ENCODE results near the gene CAPN8.
"Not testable (repeated sequence)": the region's sequence is repeated elsewhere in the genome, so short reads cannot be mapped to it uniquely, and the experiment has no call there.

CAPN8 gene

GRCh38 chr1:223521150-223521549 lies 144.4 kb downstream of the CAPN8 start:
- ChIA-PET POLR2A (no interaction called here), CTCF (interaction anchor here (1.4 kb wide), 1 partner anchor 8 kb away, joined by 3 read pairs; no protein-coding TSS in a partner anchor)
- DNase-seq = no peak
- Histone ChIP-seq H3K4me1 (ENCODE audit: control extremely low read depth in 1 of 4, control insufficient read depth in 4 of 4, insufficient read depth in 4 of 4, low read length in 3 of 4) (no peaks in the 10 kb centered on the region), H3K36me3 (ENCODE audit: control insufficient read depth in 4 of 4, insufficient read depth in 4 of 4, low read length in 3 of 4) (no peaks in the 10 kb centered on the region), H3K27me3 (replicated peaks in 2 of 5; ENCODE audit: control insufficient read depth in 4 of 5, insufficient read depth in 5 of 5, low read length in 4 of 5) (peaks cover 0 to 2% (median under 1%) of the 10 kb centered on the region in 5 experiments), H3K4me3 (ENCODE audit: control insufficient read depth in 1 of 7, extremely low read depth in 1 of 7, insufficient read depth in 4 of 7, low read depth in 2 of 7, low read length in 6 of 7) (no peak overlapping the region), H3K9me3 (ENCODE audit: control extremely low read depth in 1 of 5, control insufficient read depth in 4 of 5, insufficient read depth in 2 of 5, low read depth in 1 of 5, low read length in 4 of 5) (no peaks in the 10 kb centered on the region), H3K27ac (ENCODE audit: insufficient read depth in 1 of 2, low read depth in 1 of 2, low read length in 2 of 2, poor library complexity in 1 of 2, severe bottlenecking in 2 of 2) (no peak overlapping the region)
- WGBS (ENCODE audit: insufficient coverage) = 100% methylated on average over 1 of the region's 2 CpGs

GRCh38 chr1:223520200-223520599 lies 145.3 kb downstream of the CAPN8 start:
- Histone ChIP-seq H3K4me1 (ENCODE audit: control extremely low read depth in 1 of 4, control insufficient read depth in 4 of 4, insufficient read depth in 4 of 4, low read length in 3 of 4) (no peaks in the 10 kb centered on the region), H3K4me3 (ENCODE audit: control insufficient read depth in 1 of 7, extremely low read depth in 1 of 7, insufficient read depth in 4 of 7, low read depth in 2 of 7, low read length in 6 of 7) (no peak overlapping the region), H3K9me3 (ENCODE audit: control extremely low read depth in 1 of 5, control insufficient read depth in 4 of 5, insufficient read depth in 2 of 5, low read depth in 1 of 5, low read length in 4 of 5) (no peaks in the 10 kb centered on the region), H3K27me3 (replicated peaks in 2 of 5; ENCODE audit: control insufficient read depth in 4 of 5, insufficient read depth in 5 of 5, low read length in 4 of 5) (peaks cover 0 to 3% (median 0%) of the 10 kb centered on the region in 5 experiments), H3K27ac (ENCODE audit: insufficient read depth in 1 of 2, low read depth in 1 of 2, low read length in 2 of 2, poor library complexity in 1 of 2, severe bottlenecking in 2 of 2) (no peak overlapping the region), H3K36me3 (ENCODE audit: control insufficient read depth in 4 of 4, insufficient read depth in 4 of 4, low read length in 3 of 4) (no peaks in the 10 kb centered on the region)
- no peak for DNase-seq
- no CpG with 5 or more reads among the region's 4 CpGs for WGBS (ENCODE audit: insufficient coverage)
- ChIA-PET POLR2A (no interaction called here), CTCF (interaction anchor here (1.4 kb wide), 1 partner anchor 9 kb away, joined by 3 read pairs; no protein-coding TSS in a partner anchor)

- WGBS (ENCODE audit: insufficient coverage) = no CpG with 5 or more reads among the region's 2 CpGs
- POLR2A ChIA-PET = no interaction called here
- DNase-seq = no peak
- Histone ChIP-seq H3K4me1 (ENCODE audit: control extremely low read depth in 1 of 4, control insufficient read depth in 4 of 4, insufficient read depth in 4 of 4, low read length in 3 of 4) (no peaks in the 10 kb centered on the region), H3K27me3 (replicated peaks in 2 of 5; ENCODE audit: control insufficient read depth in 4 of 5, insufficient read depth in 5 of 5, low read length in 4 of 5) (peaks cover 0 to 3% (median 0%) of the 10 kb centered on the region in 5 experiments), H3K4me3 (ENCODE audit: control insufficient read depth in 1 of 7, extremely low read depth in 1 of 7, insufficient read depth in 4 of 7, low read depth in 2 of 7, low read length in 6 of 7) (no peak overlapping the region), H3K9me3 (ENCODE audit: control extremely low read depth in 1 of 5, control insufficient read depth in 4 of 5, insufficient read depth in 2 of 5, low read depth in 1 of 5, low read length in 4 of 5) (no peaks in the 10 kb centered on the region), H3K27ac (ENCODE audit: insufficient read depth in 1 of 2, low read depth in 1 of 2, low read length in 2 of 2, poor library complexity in 1 of 2, severe bottlenecking in 2 of 2) (no peak overlapping the region), H3K36me3 (ENCODE audit: control insufficient read depth in 4 of 4, insufficient read depth in 4 of 4, low read length in 3 of 4) (no peaks in the 10 kb centered on the region)
- CTCF ChIA-PET = no interaction called here
Observed at GRCh38 chr1:223519116-223519515, 146.4 kb downstream of the CAPN8 start.

GRCh38 chr1:223518553-223518952 lies 146.9 kb downstream of the CAPN8 start:
- H3K4me3 ChIP-seq (ENCODE audit: control insufficient read depth in 1 of 7, extremely low read depth in 1 of 7, insufficient read depth in 4 of 7, low read depth in 2 of 7, low read length in 6 of 7); DNase-seq; H3K36me3 ChIP-seq (ENCODE audit: control insufficient read depth in 4 of 4, insufficient read depth in 4 of 4, low read length in 3 of 4); H3K27me3 ChIP-seq (replicated peaks in 2 of 5; ENCODE audit: control insufficient read depth in 4 of 5, insufficient read depth in 5 of 5, low read length in 4 of 5); H3K27ac ChIP-seq (ENCODE audit: insufficient read depth in 1 of 2, low read depth in 1 of 2, low read length in 2 of 2, poor library complexity in 1 of 2, severe bottlenecking in 2 of 2); H3K4me1 ChIP-seq (ENCODE audit: control extremely low read depth in 1 of 4, control insufficient read depth in 4 of 4, insufficient read depth in 4 of 4, low read length in 3 of 4); H3K9me3 ChIP-seq (ENCODE audit: control extremely low read depth in 1 of 5, control insufficient read depth in 4 of 5, insufficient read depth in 2 of 5, low read depth in 1 of 5, low read length in 4 of 5); POLR2A ChIA-PET; CTCF ChIA-PET: not testable (repeated sequence)
- WGBS (ENCODE audit: insufficient coverage) = no CpG with 5 or more reads among the region's 1 CpG

- CTCF ChIA-PET = no interaction called here
Observed at GRCh38 chr1:223515926-223516325, 149.6 kb downstream of the CAPN8 start.

GRCh38 chr1:223515421-223515820 lies 150.1 kb downstream of the CAPN8 start:
- H3K27me3 ChIP-seq (replicated peaks in 2 of 5; ENCODE audit: control insufficient read depth in 4 of 5, insufficient read depth in 5 of 5, low read length in 4 of 5) = peaks cover 0 to 3% (median 0%) of the 10 kb centered on the region in 5 experiments
- 77% methylated on average over 4 of the region's 5 CpGs for WGBS (ENCODE audit: insufficient coverage)
- ChIA-PET POLR2A (no interaction called here), CTCF (no interaction called here)
- peaks cover 0 to 7% (median 0%) of the 10 kb centered on the region in 5 experiments for H3K9me3 ChIP-seq (ENCODE audit: control extremely low read depth in 1 of 5, control insufficient read depth in 4 of 5, insufficient read depth in 2 of 5, low read depth in 1 of 5, low read length in 4 of 5)
- no peak overlapping the region for H3K27ac ChIP-seq (ENCODE audit: insufficient read depth in 1 of 2, low read depth in 1 of 2, low read length in 2 of 2, poor library complexity in 1 of 2, severe bottlenecking in 2 of 2)
- H3K4me3 ChIP-seq (ENCODE audit: control insufficient read depth in 1 of 7, extremely low read depth in 1 of 7, insufficient read depth in 4 of 7, low read depth in 2 of 7, low read length in 6 of 7) = no peak overlapping the region
- H3K4me1 ChIP-seq (ENCODE audit: control extremely low read depth in 1 of 4, control insufficient read depth in 4 of 4, insufficient read depth in 4 of 4, low read length in 3 of 4) = no peaks in the 10 kb centered on the region
- no peaks in the 10 kb centered on the region for H3K36me3 ChIP-seq (ENCODE audit: control insufficient read depth in 4 of 4, insufficient read depth in 4 of 4, low read length in 3 of 4)
- no peak for DNase-seq

More at GRCh38 chr1:223515926-223516325, 149.6 kb downstream of the CAPN8 start:
- Histone ChIP-seq H3K36me3 (ENCODE audit: control insufficient read depth in 4 of 4, insufficient read depth in 4 of 4, low read length in 3 of 4) (no peaks in the 10 kb centered on the region), H3K27ac (ENCODE audit: insufficient read depth in 1 of 2, low read depth in 1 of 2, low read length in 2 of 2, poor library complexity in 1 of 2, severe bottlenecking in 2 of 2) (no peak overlapping the region), H3K4me3 (ENCODE audit: control insufficient read depth in 1 of 7, extremely low read depth in 1 of 7, insufficient read depth in 4 of 7, low read depth in 2 of 7, low read length in 6 of 7) (no peak overlapping the region), H3K27me3 (replicated peaks in 2 of 5; ENCODE audit: control insufficient read depth in 4 of 5, insufficient read depth in 5 of 5, low read length in 4 of 5) (peaks cover 0 to 3% (median 0%) of the 10 kb centered on the region in 5 experiments), H3K4me1 (ENCODE audit: control extremely low read depth in 1 of 4, control insufficient read depth in 4 of 4, insufficient read depth in 4 of 4, low read length in 3 of 4) (no peaks in the 10 kb centered on the region), H3K9me3 (ENCODE audit: control extremely low read depth in 1 of 5, control insufficient read depth in 4 of 5, insufficient read depth in 2 of 5, low read depth in 1 of 5, low read length in 4 of 5) (peaks cover 0 to 4% (median 0%) of the 10 kb centered on the region in 5 experiments)
- no peak for DNase-seq
- WGBS (ENCODE audit: insufficient coverage) = 82% methylated on average over 4 of the region's 7 CpGs
- POLR2A ChIA-PET = no interaction called here

GRCh38 chr1:223514644-223515043 lies 150.9 kb downstream of the CAPN8 start:
- no peak for DNase-seq
- ChIA-PET CTCF (no interaction called here), POLR2A (no interaction called here)
- peaks cover 0 to 3% (median 0%) of the 10 kb centered on the region in 5 experiments for H3K27me3 ChIP-seq (replicated peaks in 2 of 5; ENCODE audit: control insufficient read depth in 4 of 5, insufficient read depth in 5 of 5, low read length in 4 of 5)
- no peaks in the 10 kb centered on the region for H3K36me3 ChIP-seq (ENCODE audit: control insufficient read depth in 4 of 4, insufficient read depth in 4 of 4, low read length in 3 of 4)
- no CpG with 5 or more reads among the region's 2 CpGs for WGBS (ENCODE audit: insufficient coverage)
- no peak overlapping the region for H3K4me3 ChIP-seq (ENCODE audit: control insufficient read depth in 1 of 7, extremely low read depth in 1 of 7, insufficient read depth in 4 of 7, low read depth in 2 of 7, low read length in 6 of 7)
- no peak overlapping the region for H3K27ac ChIP-seq (ENCODE audit: insufficient read depth in 1 of 2, low read depth in 1 of 2, low read length in 2 of 2, poor library complexity in 1 of 2, severe bottlenecking in 2 of 2)
- H3K4me1 ChIP-seq (ENCODE audit: control extremely low read depth in 1 of 4, control insufficient read depth in 4 of 4, insufficient read depth in 4 of 4, low read length in 3 of 4) = no peaks in the 10 kb centered on the region
- H3K9me3 ChIP-seq (ENCODE audit: control extremely low read depth in 1 of 5, control insufficient read depth in 4 of 5, insufficient read depth in 2 of 5, low read depth in 1 of 5, low read length in 4 of 5) = peaks cover 0 to 7% (median 0%) of the 10 kb centered on the region in 5 experiments

Measured in common myeloid progenitor, CD34-positive (primary cell).